Measurements from ENCODE around the gene TAS2R60.

GRCh38 chr7:143458263-143458662, 15.0 kb downstream of the TAS2R60 start:
- TF ChIP-seq EZH2 (IDR thresholded peaks at IDR 0.05; ENCODE audit: insufficient read depth, poor library complexity, severe bottlenecking) (no peak), EZH2phosphoT487 (IDR thresholded peaks at IDR 0.05; ENCODE audit: insufficient read depth, low read depth) (no peak)

Measured in GM23248 (cell line).